ENCODE results near the gene FRS2. TPM values are rescaled to one million over a fixed set of nuclear protein-coding genes. Genes with fewer than 3 reads are reported as not detected.

Gene FRS2
- total RNA-seq, 1 donor from 2014 or later, result 37.7 TPM

DNA sequence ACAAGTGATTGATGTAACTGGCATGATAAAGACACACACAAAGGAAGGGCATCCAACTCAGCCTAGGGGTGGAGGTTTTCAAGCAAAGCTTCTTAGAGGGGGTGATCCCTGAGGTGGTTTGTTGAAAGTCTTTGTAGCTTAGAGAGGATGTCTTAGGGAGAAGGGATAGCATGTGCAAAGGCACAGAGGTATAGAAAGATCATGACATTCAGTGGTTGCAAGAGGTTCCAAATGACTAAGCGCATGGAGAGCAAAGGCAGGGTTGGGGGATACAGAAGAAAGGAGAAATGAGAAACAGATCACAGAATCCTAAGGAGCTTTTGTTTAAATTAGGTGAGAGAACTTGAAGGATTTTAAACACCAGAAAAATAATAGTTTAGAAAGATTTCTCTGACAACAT lies 109.9 kb downstream of the FRS2 start:
- Histone ChIP-seq H3K4me3 (no peak overlapping the region), H3K27ac (no peak overlapping the region), H3K36me3 (peaks cover 3 to 5% of the 10 kb centered on the region in 2 donors), H3K27me3 (no peaks in the 10 kb centered on the region), H3K9me3 (no peaks in the 10 kb centered on the region), H3K4me1 (no peaks in the 10 kb centered on the region)
- intact Hi-C loops (cut with DNase I), result no loop called here
- TF ChIP-seq, protein P1, sequence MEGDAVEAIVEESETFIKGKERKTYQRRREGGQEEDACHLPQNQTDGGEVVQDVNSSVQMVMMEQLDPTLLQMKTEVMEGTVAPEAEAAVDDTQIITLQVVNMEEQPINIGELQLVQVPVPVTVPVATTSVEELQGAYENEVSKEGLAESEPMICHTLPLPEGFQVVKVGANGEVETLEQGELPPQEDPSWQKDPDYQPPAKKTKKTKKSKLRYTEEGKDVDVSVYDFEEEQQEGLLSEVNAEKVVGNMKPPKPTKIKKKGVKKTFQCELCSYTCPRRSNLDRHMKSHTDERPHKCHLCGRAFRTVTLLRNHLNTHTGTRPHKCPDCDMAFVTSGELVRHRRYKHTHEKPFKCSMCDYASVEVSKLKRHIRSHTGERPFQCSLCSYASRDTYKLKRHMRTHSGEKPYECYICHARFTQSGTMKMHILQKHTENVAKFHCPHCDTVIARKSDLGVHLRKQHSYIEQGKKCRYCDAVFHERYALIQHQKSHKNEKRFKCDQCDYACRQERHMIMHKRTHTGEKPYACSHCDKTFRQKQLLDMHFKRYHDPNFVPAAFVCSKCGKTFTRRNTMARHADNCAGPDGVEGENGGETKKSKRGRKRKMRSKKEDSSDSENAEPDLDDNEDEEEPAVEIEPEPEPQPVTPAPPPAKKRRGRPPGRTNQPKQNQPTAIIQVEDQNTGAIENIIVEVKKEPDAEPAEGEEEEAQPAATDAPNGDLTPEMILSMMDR (IDR thresholded peaks at IDR 0.05), result no peak
- DNase-seq (ENCODE audit: low spot score in 2 of 2), result no peak

DNA sequence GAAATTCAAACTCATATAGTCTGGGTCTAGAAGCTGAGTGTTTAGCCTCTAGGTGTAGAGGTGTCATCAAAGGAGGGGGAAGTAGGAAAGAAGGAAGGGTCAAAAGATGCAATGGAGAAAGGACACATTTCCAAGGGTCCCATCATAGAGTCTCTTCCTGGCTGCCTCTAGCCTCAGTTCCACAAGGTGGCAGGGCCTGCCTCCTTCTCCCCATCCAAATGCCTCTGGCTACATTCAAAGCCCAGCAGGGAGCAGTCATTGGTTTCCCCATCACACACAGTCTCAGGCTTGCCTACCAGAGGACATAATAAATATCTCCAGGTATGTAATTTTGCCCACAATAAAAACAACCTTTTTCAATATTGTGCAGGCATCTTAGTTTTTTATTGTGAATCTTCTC lies 113.0 kb downstream of the FRS2 start:
- H3K9me3 ChIP-seq, result no peaks in the 10 kb centered on the region
- peaks cover 10 to 16% of the 10 kb centered on the region in 2 donors for H3K36me3 ChIP-seq
- no peaks in the 10 kb centered on the region for H3K27me3 ChIP-seq
- no peak overlapping the region for H3K4me3 ChIP-seq
- no peak for DNase-seq (ENCODE audit: low spot score in 2 of 2)
- no peak overlapping the region for H3K27ac ChIP-seq
- H3K4me1 ChIP-seq, result peaks cover 6 to 8% of the 10 kb centered on the region in 2 donors
- TF ChIP-seq, protein P1 (IDR thresholded peaks at IDR 0.05), result no peak
- intact Hi-C loops (cut with DNase I), result no loop called here

DNA sequence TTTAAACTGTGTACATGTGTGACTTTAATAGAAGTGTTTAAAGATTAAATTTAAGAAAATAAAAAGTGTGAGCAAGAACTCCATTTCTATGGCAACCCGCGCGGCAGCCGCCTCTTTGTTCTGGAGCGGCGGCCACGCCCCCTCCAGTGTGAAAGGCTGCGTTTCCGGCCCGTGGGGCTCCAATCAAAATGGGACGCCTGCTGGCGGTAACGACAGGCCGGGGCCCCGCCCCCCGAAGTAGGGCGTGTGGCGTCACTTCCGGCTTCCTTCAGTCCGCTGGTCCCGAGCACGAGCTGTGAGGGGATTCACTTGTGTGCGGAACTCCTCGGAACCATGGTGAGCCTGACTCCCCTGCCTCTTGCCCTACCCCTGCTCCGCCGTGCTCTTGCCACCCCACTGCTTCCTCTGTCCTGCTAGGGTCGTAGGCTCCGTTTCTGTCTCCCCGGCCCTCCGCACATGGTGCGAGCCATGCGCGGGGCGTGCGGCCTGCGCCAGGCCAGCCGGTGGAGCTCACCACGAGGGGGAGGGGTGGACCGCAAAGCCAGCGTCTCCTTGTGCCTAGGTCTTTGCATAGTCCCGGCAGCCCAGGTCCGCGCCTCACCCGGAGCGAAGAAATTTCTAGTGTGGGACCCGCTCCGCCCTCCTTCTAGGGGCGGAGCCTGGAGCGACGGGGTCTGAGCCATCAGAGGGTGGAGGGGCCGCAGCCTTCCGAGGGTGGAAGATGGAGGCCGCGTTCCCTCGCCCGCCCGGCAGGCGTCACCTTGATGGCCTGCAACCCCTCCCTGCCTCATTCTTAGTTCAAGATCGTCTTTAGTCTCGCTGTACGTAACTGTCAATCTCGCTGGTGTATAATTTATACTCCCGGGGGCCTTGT lies 115.2 kb downstream of the FRS2 start, which contains the start of gene CCT2:
Gene CCT2 (plus strand): TSS at position 271 of the 874 bp plus-strand sequence. CDS start 63 bp downstream, at position 334.
- H3K4me3 ChIP-seq, result peak within 1 kb of the TSS; percentile 60 to 97
- H3K4me1 ChIP-seq, result peaks cover 6 to 8% of the 10 kb centered on the region in 2 donors
- peaks cover 32 to 37% of the 10 kb centered on the region in 2 donors for H3K36me3 ChIP-seq
- peak within 1 kb of the TSS; percentile 79 to 86 for H3K27ac ChIP-seq
- no peaks in the 10 kb centered on the region for H3K27me3 ChIP-seq
- TF ChIP-seq, protein P1 (IDR thresholded peaks at IDR 0.05), result peak in 2 of 3 experiments; percentile 36 to 44
- no peaks in the 10 kb centered on the region for H3K9me3 ChIP-seq
- DNase-seq (ENCODE audit: low spot score in 2 of 2), result peak; percentile 88 to 99
- intact Hi-C loops (cut with DNase I), result loop anchor here (1.0 to 2.0 kb wide), 4 partner anchors 51 to 346 kb away; partner anchors contain the start of genes CPSF6, RAB3IP and YEATS4

DNA sequence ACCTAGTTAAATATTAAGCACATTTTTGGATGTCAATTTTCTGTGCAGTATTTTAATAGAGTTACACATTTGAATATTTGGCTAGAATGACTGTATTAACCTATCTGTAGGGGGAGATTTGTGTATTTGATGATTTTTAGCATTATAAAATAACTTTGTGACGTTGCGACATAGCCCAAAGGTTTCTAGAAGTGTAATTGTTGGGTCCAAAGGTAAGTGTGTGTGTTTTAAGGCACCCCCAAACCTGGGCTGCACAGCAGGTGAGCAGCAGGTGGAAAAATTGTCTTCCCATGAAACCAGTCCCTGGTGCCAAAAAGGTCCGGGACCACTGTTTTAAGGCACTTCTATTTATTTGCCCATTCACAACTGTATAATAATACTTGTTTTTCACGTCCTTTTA lies 118.3 kb downstream of the FRS2 start:
- Histone ChIP-seq H3K4me3 (no peak overlapping the region), H3K36me3 (peaks cover 57 to 68% of the 10 kb centered on the region in 2 donors), H3K27me3 (no peaks in the 10 kb centered on the region), H3K4me1 (peaks cover 6 to 8% of the 10 kb centered on the region in 2 donors), H3K9me3 (no peaks in the 10 kb centered on the region), H3K27ac (no peak overlapping the region)
- intact Hi-C loops (cut with DNase I), result no loop called here
- TF ChIP-seq, protein P1 (IDR thresholded peaks at IDR 0.05), result no peak
- DNase-seq (ENCODE audit: low spot score in 2 of 2), result no peak

DNA sequence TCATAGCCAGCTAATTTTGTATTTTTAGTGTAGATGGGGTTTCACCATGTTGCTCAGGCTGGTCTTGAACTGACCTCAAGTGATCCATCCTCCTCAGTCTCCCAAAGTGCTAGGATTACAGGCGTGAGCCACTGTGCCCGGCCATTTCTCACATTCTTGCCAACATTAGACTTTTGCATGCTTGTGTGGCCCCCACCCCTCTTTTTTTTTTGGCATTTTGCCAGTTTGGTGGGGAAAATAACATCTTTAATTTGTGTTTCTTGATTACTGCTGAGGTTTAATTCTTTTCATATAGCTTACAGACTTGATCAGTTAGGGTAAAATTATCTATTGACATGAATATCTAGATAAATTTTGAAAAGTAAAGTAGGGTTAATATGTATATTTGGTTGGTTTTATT lies 118.9 kb downstream of the FRS2 start:
- Histone ChIP-seq H3K36me3 (peaks cover 63 to 74% of the 10 kb centered on the region in 2 donors), H3K4me1 (peaks cover 6 to 8% of the 10 kb centered on the region in 2 donors), H3K4me3 (no peak overlapping the region), H3K9me3 (no peaks in the 10 kb centered on the region), H3K27ac (no peak overlapping the region), H3K27me3 (no peaks in the 10 kb centered on the region)
- intact Hi-C loops (cut with DNase I), result no loop called here
- TF ChIP-seq, protein P1 (IDR thresholded peaks at IDR 0.05), result no peak
- DNase-seq (ENCODE audit: low spot score in 2 of 2), result no peak

Data from ascending aorta (tissue), 2 donors.